HG02852 (cell line): Measurements from ENCODE around the gene NAA80.

ENCODE experiments used
- ATAC-seq: cut with Tn5 transposase; IDR thresholded peaks from one replicate; pipeline ENCODE4 v1.9.1; 2021; ENCODE audit warnings: mild to moderate bottlenecking, moderate library complexity; ENCODE audit not compliant: unreplicated experiment

Gene NAA80, protein sequence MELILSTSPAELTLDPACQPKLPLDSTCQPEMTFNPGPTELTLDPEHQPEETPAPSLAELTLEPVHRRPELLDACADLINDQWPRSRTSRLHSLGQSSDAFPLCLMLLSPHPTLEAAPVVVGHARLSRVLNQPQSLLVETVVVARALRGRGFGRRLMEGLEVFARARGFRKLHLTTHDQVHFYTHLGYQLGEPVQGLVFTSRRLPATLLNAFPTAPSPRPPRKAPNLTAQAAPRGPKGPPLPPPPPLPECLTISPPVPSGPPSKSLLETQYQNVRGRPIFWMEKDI

DNA sequence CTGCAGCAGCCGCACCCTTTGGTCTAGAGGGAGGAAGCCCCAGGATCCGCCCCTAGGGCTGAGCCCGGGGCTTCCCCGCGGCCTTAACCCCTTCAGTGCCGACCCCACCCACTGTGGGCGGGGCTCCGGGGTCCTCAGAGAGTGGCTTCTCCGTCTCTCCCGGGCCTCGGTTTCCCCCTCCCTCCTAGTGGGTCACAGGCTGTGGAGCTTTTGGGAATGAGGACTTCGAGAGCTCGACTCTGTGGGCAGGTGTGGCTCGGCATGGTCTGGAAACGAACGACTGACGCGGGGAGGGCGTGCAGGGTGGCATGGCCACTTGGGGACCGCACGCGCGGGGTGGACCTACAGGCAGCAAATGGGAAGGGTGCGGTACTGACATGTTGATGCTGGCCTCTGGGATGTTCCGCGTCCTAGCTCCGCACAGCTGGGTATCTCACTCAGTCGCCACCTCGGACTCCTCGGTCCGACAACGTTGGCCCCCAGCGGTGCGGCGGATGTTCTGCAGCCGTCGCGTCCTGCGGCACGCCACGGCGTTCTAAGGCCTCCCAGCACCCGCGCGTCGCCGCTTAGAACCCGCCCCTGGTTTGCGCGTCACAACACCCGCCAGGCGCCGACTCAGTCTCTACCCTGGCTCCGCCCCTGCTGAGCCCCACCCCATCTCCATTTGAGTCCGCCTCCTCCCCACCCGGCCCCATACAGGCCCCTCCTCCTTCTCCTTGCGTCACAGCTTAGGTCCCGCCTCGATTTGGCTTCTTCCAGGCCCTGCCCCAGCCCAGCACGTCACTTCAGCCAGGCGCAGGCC is at the start of gene NAA80, which contains the start of gene HYAL3:
Gene NAA80 (minus strand): TSS at position 570 of the 802 bp plus-strand sequence. CDS start 1,942 bp downstream, outside the sequence.
Gene HYAL3 (minus strand): TSS at position 570 of the 802 bp plus-strand sequence. CDS start 3,803 bp downstream, outside the sequence.
- ATAC-seq, result peak; percentile 82

DNA sequence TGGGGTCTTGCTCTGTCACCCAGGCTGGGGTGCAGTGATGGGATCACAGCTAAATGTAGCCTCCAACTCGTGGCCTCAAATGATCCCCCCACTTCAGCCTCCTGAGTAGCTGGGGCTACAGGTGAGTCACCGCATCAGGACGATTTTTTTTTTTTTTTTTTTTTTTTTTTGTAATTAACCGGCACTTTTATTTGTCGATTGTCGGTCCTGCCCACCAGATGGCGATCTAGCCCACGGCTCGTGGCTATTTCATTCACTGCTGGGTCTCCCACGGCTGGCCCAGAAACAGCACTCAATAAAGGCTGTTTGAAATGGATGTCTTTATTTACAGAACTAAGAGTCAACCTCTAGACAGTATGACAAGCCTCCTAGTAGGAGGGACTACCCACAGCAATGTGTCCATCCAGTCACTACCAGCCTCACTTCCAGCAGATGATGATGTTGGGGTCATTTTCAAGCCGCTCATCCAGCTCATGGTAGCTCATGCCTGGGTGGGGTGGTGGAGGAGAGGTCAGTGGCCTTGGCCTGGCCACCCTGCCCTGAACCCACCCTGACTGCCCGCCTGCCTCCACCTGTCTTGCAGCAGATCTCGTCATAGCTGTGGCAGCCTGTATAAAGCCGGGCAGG is 48.1 kb upstream of the NAA80 start:
- no peak for ATAC-seq

DNA sequence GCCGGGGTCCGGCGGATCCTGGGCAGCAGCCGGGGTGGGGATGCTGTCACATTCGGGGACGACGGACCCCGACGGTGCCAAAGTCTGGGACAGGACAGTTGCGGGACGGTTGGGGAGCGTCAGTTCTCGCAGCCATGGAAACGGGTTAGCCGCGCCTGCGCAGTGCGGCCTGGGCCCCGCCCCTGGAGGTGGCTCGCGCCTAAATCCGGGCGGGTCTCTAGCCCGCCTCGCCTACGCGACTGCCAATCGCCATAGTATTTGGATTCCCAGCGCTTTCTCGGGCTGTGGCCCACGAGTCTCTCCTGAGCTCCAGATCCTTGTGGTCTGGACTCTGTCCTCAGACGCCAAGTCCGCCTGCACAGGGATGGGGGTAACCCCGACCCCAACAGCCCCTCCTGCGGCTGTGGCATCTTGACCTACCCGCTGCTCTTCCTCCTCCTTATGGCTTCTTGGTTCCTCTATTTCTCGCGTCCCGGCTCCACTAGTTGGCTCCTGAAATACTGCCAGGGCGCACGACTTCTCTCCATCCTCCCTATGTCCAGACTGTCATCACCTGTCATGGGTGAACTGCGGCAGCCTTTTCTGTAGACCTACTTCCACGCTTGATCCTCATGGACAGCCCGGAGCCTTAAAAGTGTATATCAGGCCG is 46.5 kb upstream of the NAA80 start, which contains the start of gene ZMYND10:
Gene ZMYND10 (minus strand): TSS at position 147 of the 649 bp plus-strand sequence. CDS start 153 bp downstream, outside the sequence.
- ATAC-seq, result no peak

DNA sequence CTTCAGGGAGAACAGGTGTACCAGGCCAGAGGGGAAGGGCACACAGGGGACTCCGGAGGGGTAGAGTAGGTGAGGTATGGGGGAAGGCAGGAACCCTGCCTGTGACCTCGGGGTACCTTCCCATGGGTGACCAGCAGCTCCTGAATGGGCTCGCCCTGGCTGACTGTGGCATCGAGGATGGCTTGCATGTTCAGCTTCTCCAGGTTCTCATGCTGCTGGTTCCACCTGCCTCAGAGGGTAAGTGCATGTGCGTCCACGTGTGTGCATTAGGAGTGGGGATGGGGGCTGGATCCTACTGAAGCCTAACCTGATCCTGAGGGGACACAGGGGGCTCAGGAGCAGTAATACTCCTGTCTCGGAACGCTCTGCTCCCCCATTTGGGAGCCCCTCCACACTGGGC is 45.8 kb upstream of the NAA80 start:
- no peak for ATAC-seq

DNA sequence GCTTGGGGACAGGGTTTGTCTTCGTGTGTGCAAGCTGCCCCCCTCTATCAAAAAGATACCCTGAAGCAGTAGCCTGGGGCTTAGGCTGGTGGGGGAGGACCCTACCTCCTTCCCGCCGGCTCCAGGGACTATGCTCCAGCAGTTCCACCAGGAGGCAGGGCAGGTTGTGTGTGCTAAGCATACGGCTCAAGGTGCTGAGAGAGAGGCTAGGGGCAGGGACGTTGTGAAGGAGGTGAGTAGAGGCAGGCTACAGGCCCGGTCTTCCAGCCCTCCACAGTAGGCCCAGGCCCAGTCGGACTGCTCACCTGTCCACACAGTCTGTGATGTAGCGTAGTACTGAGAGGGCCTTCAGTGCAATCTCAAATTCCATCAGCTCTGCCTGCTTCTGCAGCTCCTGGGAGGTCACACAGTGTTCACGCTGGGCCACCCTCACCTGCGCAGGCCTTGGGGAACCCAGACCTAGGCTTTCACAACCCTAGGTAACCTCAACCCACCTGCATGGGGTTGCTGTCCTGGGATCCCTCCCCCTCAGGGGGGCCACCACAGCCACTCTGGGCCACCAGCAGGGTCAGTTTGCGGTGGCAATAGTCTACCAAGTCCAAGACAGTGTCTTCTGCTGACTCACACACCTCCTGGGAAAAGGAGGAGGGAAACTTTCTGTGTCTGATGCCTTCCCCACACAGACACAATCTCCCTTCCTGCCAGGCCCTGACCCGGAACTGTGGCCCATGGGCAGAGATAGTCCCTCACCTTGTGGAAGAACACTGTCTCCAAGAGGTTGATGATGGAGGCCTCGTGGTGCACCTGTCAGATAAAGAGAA is 43.8 kb upstream of the NAA80 start:
- no peak for ATAC-seq

DNA sequence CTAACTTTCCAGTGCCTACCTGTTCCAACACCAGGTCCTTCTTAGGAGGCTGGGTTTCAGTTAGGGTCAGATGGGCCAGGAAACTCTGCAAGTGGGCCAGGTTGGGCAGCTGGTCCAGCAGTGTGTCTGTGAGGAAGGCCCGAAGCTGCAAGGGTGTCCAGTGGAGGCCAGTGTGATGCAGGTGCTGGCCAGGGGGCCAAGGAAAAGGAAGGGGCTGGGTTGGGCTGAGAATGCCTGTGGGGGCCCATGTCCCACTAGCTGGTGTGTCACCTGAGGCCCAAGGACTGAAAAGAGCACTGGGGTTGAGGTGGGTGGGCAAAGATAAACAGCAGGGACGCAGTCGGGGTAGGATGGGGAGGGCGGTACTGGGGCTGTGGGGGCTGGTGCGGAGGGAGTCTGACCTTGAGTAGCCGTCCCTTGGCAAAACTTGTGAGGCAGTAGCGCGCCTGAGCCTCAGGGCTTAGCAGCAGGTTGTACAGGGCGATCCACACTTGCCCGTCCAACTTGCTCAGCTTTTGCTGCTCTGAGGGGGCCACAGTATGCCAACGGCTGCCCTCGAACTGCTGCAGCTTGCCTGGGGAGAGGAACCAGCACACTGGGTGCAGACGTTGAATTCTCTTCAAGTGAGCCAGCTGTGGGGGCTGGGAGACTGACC is 42.9 kb upstream of the NAA80 start:
- no peak for ATAC-seq

DNA sequence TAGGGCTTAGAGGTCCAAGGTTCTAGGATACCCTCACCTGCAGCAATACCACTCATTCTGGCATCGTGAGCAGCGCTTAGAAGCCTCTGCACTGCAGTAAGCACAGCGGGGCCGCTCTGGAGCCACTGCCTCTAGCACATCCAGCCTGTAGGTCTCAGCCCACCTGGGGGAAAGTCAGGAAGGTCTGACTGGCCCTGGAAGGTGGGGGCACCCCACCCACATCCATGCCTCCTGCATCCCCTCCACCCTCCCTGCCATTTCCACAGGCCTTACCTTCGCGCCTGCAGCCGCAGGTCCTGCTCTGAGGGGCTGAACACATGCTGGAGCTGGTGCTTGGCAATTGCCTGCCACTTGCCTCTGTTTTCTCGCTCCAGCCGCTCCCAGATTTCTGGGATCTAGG is 42.3 kb upstream of the NAA80 start:
- ATAC-seq, result no peak

DNA sequence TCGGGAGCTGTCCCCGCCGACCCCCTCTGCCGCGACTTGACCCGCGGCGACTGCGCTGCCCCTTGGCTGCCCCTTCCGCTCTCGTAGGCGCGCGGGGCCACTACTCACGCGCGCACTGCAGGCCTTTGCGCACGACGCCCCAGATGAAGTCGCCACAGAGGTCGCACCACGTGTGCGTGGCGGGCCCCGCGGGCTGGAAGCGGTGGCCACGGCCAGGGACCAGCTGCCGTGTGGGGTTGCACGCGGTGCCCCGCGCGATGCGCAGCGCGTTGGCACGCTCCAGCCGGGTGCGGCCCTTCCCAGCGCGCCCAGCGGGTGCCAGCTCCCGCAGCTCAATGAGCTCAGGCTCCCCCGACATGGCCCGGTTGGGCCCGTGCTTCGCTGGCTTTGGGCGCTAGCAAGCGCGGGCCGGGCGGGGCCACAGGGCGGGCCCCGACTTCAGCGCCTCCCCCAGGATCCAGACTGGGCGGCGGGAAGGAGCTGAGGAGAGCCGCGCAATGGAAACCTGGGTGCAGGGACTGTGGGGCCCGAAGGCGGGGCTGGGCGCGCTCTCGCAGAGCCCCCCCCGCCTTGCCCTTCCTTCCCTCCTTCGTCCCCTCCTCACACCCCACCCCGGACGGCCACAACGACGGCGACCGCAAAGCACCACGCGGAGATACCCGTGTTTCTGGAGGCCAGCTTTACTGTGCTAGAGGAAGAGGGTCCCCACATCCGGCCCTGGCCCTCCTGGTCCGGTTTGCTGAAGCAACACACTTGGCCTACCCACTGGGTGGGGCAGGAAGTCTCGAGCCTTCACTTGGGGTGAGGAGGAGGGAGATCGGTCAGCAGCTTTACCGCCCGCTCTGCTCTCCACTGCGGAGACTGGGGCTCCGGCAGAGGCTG is 41.5 kb upstream of the NAA80 start, which contains the start of gene RASSF1:
Gene RASSF1 (minus strand): TSS at position 389 of the 882 bp plus-strand sequence. CDS start 31 bp downstream, at position 358.
- no peak for ATAC-seq

DNA sequence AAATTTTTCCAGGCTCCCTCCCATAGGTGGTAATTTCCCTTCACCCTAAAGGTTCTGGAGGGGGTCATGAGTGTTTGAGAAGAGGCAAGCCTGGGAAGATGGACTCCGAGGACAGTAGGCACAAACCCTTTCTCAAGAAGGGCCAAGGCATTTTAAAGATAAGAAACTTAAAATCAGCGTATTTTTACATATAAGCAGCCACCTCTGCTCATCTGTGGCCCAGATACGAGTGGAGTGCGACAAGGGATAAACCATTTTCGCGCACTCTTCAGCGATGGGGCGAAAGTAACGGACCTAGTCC is 40.9 kb upstream of the NAA80 start:
- ATAC-seq, result no peak

DNA sequence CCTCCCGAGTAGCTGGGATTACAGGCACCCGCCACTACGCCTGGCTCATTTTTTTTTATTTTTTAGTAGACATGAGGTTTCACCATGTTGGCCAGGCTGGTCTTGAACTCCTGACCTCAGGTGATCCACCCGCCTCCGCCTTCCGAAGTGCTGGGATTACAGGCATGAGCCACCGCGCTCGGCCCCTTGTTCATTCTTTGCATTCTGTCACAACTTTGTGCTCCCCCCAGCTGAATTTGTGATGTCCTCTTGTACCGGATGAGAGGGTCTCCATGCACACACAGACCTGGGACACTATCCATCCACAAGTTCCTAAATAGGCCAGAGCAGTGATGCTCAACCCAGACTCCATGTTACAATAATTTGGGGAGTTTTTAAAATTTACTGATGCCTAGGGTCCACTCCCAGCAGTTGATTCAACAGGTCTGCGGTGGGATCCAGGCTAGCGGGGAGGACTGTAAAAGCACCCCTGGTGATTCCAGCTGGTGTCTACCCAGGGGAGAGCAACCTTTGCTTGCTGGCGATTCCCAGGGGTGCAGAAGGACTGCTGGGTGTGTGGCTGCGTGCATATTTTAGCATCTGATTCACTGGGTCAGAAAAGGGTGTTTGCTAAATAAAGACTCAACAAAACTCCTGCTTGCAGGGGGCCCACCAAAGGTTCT is 40.4 kb upstream of the NAA80 start:
- ATAC-seq, result no peak

DNA sequence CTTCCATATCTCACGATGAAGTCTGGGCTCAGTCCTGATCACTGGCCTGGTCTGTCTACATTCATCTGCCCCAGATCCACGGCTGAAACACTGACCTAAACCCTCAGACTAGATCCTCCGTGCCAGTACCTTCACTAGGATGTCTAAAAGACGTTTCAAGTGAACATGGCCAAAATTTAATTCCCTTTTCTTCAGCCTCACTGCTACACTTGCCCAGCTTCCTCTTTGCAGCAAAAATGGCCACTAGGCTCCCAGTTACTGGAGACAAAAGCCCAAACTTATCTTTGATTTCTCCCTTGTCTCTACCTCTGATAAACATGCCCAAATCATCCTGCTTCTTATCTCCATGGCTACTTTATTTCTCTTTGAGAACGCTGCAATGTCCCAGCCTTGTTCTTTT is 39.8 kb upstream of the NAA80 start:
- no peak for ATAC-seq

DNA sequence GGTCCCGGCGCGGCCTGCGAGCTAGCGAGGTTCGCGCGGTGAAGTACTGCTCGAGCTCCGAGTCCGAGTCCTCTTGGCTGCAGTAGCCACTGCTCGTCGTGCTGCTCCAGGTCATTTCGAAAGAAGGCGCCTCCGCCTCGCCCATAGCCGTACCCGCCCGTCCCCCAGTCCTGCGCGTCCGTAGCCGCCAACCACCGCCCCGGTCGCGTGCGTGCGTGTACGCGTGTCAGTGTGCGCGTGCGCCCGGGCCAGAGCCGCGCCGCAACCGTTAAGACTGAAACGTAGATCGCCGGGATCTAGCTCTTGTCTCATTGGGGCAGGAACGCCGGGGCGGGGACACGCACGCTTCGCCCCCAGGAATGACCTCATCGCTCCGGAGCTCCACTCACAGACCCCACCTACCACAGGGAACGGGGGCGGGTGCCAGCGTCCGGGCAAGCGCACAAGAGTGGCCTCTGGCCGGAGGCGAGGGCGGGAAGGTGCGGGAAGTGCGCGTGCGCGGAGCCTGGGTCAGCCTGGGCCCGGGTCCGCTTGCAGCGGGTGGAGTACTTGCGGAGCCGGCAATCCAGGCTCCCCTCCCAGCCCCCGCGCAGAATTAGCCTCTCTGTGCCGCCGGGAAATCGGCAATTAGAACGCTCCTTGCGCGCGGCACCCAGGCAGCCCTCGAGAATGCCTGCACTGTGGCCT is 38.1 kb upstream of the NAA80 start:
- peak; percentile 73 for ATAC-seq

DNA sequence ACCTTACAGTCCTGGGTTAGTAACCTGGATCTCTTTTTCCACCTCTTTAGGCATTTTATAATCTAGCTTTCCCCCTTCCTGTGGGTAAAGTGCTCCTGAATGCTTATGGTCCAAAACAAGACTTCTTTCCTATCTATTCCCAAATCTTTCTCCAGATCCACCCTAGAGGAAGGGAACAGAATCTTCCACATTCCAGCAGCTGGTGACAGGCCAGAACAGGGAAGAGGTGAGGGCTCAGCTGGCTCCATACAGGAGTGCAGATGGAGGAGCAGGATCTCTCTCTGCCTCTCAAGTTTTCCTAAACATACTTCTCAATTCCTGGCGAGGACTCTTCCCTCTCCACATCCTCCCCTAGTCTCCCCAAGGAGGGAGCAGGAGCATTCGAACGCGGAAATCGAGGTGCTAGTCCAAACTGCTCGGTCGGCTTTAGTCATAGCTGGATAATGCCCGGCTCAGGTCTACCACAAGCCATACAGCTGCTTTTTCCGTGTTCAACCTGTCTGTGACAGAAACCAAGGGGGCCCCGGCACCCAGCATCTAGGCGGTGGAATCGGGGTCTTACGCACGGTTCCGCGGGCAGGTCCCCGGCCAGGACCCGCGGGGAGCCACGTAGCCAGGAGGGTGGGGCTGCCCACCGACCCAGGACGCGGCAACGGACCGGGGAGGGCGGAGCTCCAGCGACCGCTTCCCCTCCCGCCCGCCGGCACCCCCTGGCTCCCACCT is 37.4 kb upstream of the NAA80 start:
- peak; percentile 34 for ATAC-seq

DNA sequence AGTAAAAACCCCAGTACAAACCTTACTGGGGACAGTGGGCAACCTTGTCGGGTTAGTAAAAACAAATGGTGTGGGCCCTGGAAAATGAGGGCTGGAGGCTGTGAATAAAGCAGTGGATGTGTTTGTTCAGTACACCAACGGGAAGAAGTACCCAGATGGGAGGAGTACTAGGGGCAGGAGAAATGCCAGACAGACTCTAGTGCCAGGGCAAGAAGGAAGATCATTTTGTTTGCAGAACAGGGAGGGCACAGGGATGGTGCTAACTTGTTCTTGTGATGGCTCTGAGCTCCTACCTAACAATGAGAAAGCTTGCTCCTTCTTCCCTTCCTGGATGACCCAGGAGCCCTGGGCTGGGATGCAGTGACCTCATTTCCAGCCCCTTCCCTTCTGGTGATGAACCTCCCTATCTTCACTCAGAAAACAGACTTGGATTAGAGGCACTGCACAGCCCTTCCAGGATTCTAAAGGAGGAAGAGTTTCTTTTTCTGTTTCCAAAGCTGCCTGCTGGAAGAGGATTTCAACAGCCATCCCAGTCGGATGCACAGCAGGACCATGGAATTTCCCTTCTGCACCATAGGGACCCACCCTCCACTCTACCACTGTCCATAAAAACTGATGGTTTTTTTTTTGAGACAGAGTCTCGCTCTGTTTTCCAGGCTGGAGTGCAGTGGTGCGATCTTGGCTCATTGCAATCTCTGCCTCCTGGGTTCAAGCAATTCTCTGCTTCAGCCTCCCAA is 35.3 kb upstream of the NAA80 start:
- ATAC-seq, result no peak

DNA sequence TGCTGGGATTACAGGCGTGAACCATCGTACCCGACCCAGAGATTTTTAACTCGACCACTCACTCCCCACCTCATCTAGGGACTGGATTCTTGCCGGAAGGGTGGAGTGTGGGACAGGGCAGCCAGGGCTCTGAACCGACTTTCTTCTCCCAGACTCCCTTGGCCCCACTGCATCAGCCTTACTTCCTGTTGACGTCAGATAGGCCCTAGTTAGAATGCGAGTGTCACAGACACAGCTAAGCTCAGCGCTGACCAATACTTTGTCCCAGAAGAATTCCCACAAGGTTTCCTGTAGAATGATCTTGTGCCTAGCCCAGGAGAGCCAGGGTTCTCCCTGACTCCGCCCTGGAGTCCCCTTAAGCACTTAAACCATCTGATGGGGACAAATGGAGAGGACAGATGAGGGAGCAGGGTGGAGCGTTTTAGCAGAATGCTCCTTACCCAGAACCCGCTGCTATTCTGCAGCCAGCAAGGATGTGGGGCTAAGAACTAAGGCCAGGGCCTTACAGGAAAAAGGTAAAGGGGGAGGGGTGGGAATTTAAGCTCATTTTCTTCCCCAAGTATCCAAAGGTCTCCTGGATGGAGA is 34.6 kb upstream of the NAA80 start:
- no peak for ATAC-seq

DNA sequence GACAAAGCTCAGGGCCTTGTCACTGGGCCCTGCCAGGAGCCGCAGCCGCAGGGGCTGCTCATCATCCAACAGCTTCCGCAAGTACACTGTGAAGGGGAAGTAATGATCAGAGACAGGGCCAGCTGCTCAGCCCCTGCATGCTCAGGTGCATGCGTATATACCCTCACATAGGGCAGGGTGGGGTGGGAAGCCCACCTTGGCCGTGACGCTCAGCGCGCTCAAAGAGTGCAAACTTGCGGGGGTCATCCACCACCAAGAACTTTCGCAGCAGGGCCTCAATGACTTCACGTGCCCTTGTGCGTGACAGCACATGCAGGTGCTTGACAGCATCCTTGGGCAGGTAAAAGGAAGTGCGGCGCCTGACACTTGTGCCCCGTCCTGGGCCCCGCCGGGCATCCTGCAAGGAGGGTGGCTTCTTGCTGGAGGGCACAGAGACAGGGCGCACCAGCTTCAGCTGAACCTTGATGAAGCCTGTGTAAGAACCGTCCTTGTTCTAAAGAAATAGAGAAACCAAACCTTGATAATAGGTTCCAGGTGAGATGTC is 32.2 kb upstream of the NAA80 start:
- no peak for ATAC-seq
